DND-41 (cell line): ENCODE measurements around the gene ARFIP2.

Experiments used
- ATAC-seq: fragments of 200-7000 bp; cut with Tn5 transposase; 3 replicates; pipeline ENCODE4 v1.9.1; 2021; ENCODE audit warnings: low read depth; ENCODE audit not compliant: insufficient read depth
- DNase-seq: peaks from one replicate; pipeline ENCODE4 v3.0.0-alpha.2; 2020
- H2AFZ ChIP-seq: 2 replicates; pipeline ENCODE4 v1.6.0; 2012; ENCODE audit warnings: low read depth, low read length
- H3K27ac ChIP-seq: 2 replicates; pipeline ENCODE4 v1.5.1; 2012; ENCODE audit warnings: low read length, inconsistent platforms
- H3K27me3 ChIP-seq: fragments of 200-600 bp; sonication (generic); 2 replicates; pipeline ENCODE4 v1.6.0; 2012; ENCODE audit warnings: low read length, mild to moderate bottlenecking, inconsistent platforms; ENCODE audit not compliant: insufficient read depth, poor library complexity
- H3K36me3 ChIP-seq: 2 replicates; pipeline ENCODE4 v1.5.1; 2012; ENCODE audit warnings: low read length, inconsistent platforms; ENCODE audit not compliant: insufficient read depth
- H3K4me1 ChIP-seq: 2 replicates; pipeline ENCODE4 v1.5.1; 2012; ENCODE audit warnings: mild to moderate bottlenecking, low read length; ENCODE audit not compliant: insufficient read depth
- H3K4me2 ChIP-seq: 2 replicates; pipeline ENCODE4 v1.6.0; 2012; ENCODE audit warnings: mild to moderate bottlenecking, moderate library complexity, low read length, inconsistent platforms; ENCODE audit not compliant: insufficient read depth
- H3K4me3 ChIP-seq, 2 experiments: fragments of 200-600 bp in 1 of 2; shearing (Covaris generic) in 1 of 2; 2 replicates each; pipeline ENCODE4 v1.5.1; 2012 to 2016; ENCODE audit warnings: inconsistent platforms in 2 of 2, low read length in 2 of 2, mild to moderate bottlenecking in 2 of 2, low read depth in 1 of 2, moderate library complexity in 1 of 2
- H3K79me2 ChIP-seq: 2 replicates; pipeline ENCODE4 v1.6.0; 2012; ENCODE audit warnings: low read length, inconsistent platforms; ENCODE audit not compliant: insufficient read depth
- H3K9ac ChIP-seq: 2 replicates; pipeline ENCODE4 v1.6.0; 2012; ENCODE audit warnings: low read depth, mild to moderate bottlenecking, inconsistent platforms, low read length, moderate library complexity
- H3K9me3 ChIP-seq: 2 replicates; pipeline ENCODE4 v1.5.1; 2012; ENCODE audit warnings: low read length, moderate library complexity, mild to moderate bottlenecking, inconsistent platforms; ENCODE audit not compliant: insufficient read depth, severe bottlenecking
- H4K20me1 ChIP-seq: 2 replicates; pipeline ENCODE4 v1.6.0; 2012; ENCODE audit warnings: low read length; ENCODE audit not compliant: insufficient read depth
- CTCF ChIP-seq: IDR thresholded peaks from 2 replicates; pipeline ENCODE4 v1.5.1; 2012; ENCODE audit warnings: borderline replicate concordance, low read length, moderate library complexity, mild to moderate bottlenecking; ENCODE audit not compliant: poor library complexity, severe bottlenecking; ENCODE audit errors: extremely low read depth
- EZH2 ChIP-seq: IDR thresholded peaks from 3 replicates; pipeline ENCODE4 v1.6.1; 2012; ENCODE audit warnings: borderline replicate concordance, low read depth, mild to moderate bottlenecking, moderate library complexity, low read length, inconsistent platforms; ENCODE audit not compliant: severe bottlenecking

Gene ARFIP2

GRCh38 chr11:6437993-6438392 is 43.1 kb downstream of the ARFIP2 start:
- Histone ChIP-seq H3K36me3 (no peaks in the 10 kb centered on the region), H3K4me2 (no peak overlapping the region), H3K9me3 (no peaks in the 10 kb centered on the region), H3K4me1 (no peaks in the 10 kb centered on the region), H4K20me1 (no peaks in the 10 kb centered on the region), H3K4me3 (no peak overlapping the region), H3K27ac (no peak overlapping the region), H2AFZ (no peak overlapping the region), H3K79me2 (no peaks in the 10 kb centered on the region), H3K9ac (no peak overlapping the region), H3K27me3 (no peaks in the 10 kb centered on the region)
- ATAC-seq (no peak), DNase-seq (no peak)
- no peak for TF ChIP-seq EZH2
- no peak for TF ChIP-seq CTCF

GRCh38 chr11:6437423-6437822 is 43.7 kb downstream of the ARFIP2 start:
- no peak for TF ChIP-seq CTCF
- no peak for TF ChIP-seq EZH2
- no peak overlapping the region for H3K4me2 ChIP-seq
- H3K79me2 ChIP-seq = no peaks in the 10 kb centered on the region
- H3K36me3 ChIP-seq = no peaks in the 10 kb centered on the region
- no peak overlapping the region for H3K27ac ChIP-seq
- no peaks in the 10 kb centered on the region for H3K4me1 ChIP-seq
- no peak overlapping the region for H3K9ac ChIP-seq
- no peaks in the 10 kb centered on the region for H4K20me1 ChIP-seq
- ATAC-seq (no peak), DNase-seq (no peak)
- no peaks in the 10 kb centered on the region for H3K27me3 ChIP-seq
- H3K4me3 ChIP-seq = no peak overlapping the region
- no peak overlapping the region for H2AFZ ChIP-seq
- no peaks in the 10 kb centered on the region for H3K9me3 ChIP-seq

GRCh38 chr11:6433998-6434660 is 47.0 kb downstream of the ARFIP2 start:
- H2AFZ ChIP-seq = no peak overlapping the region
- ATAC-seq (no peak), DNase-seq (no peak)
- no peak overlapping the region for H3K4me2 ChIP-seq
- H3K27me3 ChIP-seq = no peaks in the 10 kb centered on the region
- no peak overlapping the region for H3K27ac ChIP-seq
- H3K9me3 ChIP-seq = no peaks in the 10 kb centered on the region
- no peak overlapping the region for H3K4me3 ChIP-seq
- no peaks in the 10 kb centered on the region for H3K4me1 ChIP-seq
- no peak for TF ChIP-seq EZH2
- no peak for TF ChIP-seq CTCF
- no peaks in the 10 kb centered on the region for H3K79me2 ChIP-seq
- no peaks in the 10 kb centered on the region for H4K20me1 ChIP-seq
- H3K9ac ChIP-seq = no peak overlapping the region
- H3K36me3 ChIP-seq = no peaks in the 10 kb centered on the region

GRCh38 chr11:6431861-6432260 is 49.3 kb downstream of the ARFIP2 start:
- Histone ChIP-seq H3K9ac (no peak overlapping the region), H4K20me1 (no peaks in the 10 kb centered on the region)

More at GRCh38 chr11:6431861-6432260, 49.3 kb downstream of the ARFIP2 start:
- Histone ChIP-seq H3K4me3 (no peak overlapping the region), H3K4me2 (no peak overlapping the region), H3K27me3 (no peaks in the 10 kb centered on the region), H3K27ac (no peak overlapping the region), H3K79me2 (no peaks in the 10 kb centered on the region), H2AFZ (no peak overlapping the region), H3K36me3 (no peaks in the 10 kb centered on the region), H3K4me1 (no peaks in the 10 kb centered on the region), H3K9me3 (no peaks in the 10 kb centered on the region)
- ATAC-seq = no peak
- TF ChIP-seq EZH2 (no peak), CTCF (no peak)
- no peak for DNase-seq
